ENCODE data around the gene CNOT11.
A peak's percentile ranks its signal among the peaks of the same experiment; 100 is the strongest.

The CNOT11 gene

GRCh38 chr2:101299604-101300003, 46.9 kb downstream of the CNOT11 start:
- TF ChIP-seq CTCF (IDR thresholded peaks at IDR 0.05), result no peak
- no peak overlapping the region for H3K27ac ChIP-seq
- no peak overlapping the region for H3K4me3 ChIP-seq
- DNase-seq (ENCODE audit: low spot score), result no peak

- no peak for DNase-seq (ENCODE audit: low spot score)
- Histone ChIP-seq H3K27ac (no peak overlapping the region), H3K4me3 (no peak overlapping the region)
- no peak for TF ChIP-seq CTCF (IDR thresholded peaks at IDR 0.05)
Observed at GRCh38 chr2:101300164-101300563, 47.5 kb downstream of the CNOT11 start.

GRCh38 chr2:101300836-101301235, 48.1 kb downstream of the CNOT11 start:
- Histone ChIP-seq H3K27ac (no peak overlapping the region), H3K4me3 (no peak overlapping the region)
- no peak for DNase-seq (ENCODE audit: low spot score)
- TF ChIP-seq CTCF (IDR thresholded peaks at IDR 0.05), result no peak

GRCh38 chr2:101302016-101302415, 49.3 kb downstream of the CNOT11 start:
- no peak for TF ChIP-seq CTCF (IDR thresholded peaks at IDR 0.05)
- Histone ChIP-seq H3K27ac (no peak overlapping the region), H3K4me3 (no peak overlapping the region)
- no peak for DNase-seq (ENCODE audit: low spot score)

GRCh38 chr2:101303688-101304087, 51.0 kb downstream of the CNOT11 start:
- no peak overlapping the region for H3K27ac ChIP-seq
- H3K4me3 ChIP-seq, result no peak overlapping the region
- TF ChIP-seq CTCF (IDR thresholded peaks at IDR 0.05), result no peak
- DNase-seq (ENCODE audit: low spot score), result no peak

- TF ChIP-seq CTCF (IDR thresholded peaks at IDR 0.05), result no peak
- Histone ChIP-seq H3K27ac (no peak overlapping the region), H3K4me3 (peak overlapping the region; percentile 97)
- no peak for DNase-seq (ENCODE audit: low spot score)
Observed at GRCh38 chr2:101305035-101305434, 52.3 kb downstream of the CNOT11 start.

- TF ChIP-seq CTCF (IDR thresholded peaks at IDR 0.05), result no peak
- no peak for DNase-seq (ENCODE audit: low spot score)
- H3K27ac ChIP-seq, result peak overlapping the region in 1 of 2 donors; percentile 96
- peak overlapping the region; percentile 97 for H3K4me3 ChIP-seq
Observed at GRCh38 chr2:101305492-101306078, 52.9 kb downstream of the CNOT11 start.
